ENCODE results near the gene RAB3IL1. TPM values are rescaled to one million over a fixed set of nuclear protein-coding genes. Genes with fewer than 3 reads are reported as not detected.
A peak's percentile ranks its signal among the peaks of the same experiment; 100 is the strongest.

RAB3IL1 gene
- total RNA-seq, 1 donor from 2014 or later = 9.5 TPM

- Histone ChIP-seq H3K36me3 (peaks cover 13% of the 10 kb centered on the region), H3K27me3 (ENCODE audit: low read depth) (peaks cover 6% of the 10 kb centered on the region), H3K4me3 (no peak overlapping the region), H3K27ac (replicated peaks) (no peak overlapping the region), H3K4me1 (peaks cover 54% of the 10 kb centered on the region), H3K9me3 (replicated peaks) (no peaks in the 10 kb centered on the region)
- DNase-seq = no peak
- TF ChIP-seq, protein P1, sequence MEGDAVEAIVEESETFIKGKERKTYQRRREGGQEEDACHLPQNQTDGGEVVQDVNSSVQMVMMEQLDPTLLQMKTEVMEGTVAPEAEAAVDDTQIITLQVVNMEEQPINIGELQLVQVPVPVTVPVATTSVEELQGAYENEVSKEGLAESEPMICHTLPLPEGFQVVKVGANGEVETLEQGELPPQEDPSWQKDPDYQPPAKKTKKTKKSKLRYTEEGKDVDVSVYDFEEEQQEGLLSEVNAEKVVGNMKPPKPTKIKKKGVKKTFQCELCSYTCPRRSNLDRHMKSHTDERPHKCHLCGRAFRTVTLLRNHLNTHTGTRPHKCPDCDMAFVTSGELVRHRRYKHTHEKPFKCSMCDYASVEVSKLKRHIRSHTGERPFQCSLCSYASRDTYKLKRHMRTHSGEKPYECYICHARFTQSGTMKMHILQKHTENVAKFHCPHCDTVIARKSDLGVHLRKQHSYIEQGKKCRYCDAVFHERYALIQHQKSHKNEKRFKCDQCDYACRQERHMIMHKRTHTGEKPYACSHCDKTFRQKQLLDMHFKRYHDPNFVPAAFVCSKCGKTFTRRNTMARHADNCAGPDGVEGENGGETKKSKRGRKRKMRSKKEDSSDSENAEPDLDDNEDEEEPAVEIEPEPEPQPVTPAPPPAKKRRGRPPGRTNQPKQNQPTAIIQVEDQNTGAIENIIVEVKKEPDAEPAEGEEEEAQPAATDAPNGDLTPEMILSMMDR (IDR thresholded peaks at IDR 0.05; ENCODE audit: borderline replicate concordance) = no peak
- intact Hi-C loops (cut with micrococcal nuclease) = no loop called here
These were observed 41.7 kb upstream of the RAB3IL1 start for GRCh38 chr11:61959114-61959513.

GRCh38 chr11:61958590-61958989, 41.2 kb upstream of the RAB3IL1 start:
- peaks cover 8% of the 10 kb centered on the region for H3K36me3 ChIP-seq
- no peak overlapping the region for H3K27ac ChIP-seq (replicated peaks)
- no peak for DNase-seq
- no peaks in the 10 kb centered on the region for H3K9me3 ChIP-seq (replicated peaks)
- intact Hi-C loops (cut with micrococcal nuclease) = no loop called here
- H3K4me1 ChIP-seq = peaks cover 49% of the 10 kb centered on the region
- no peak overlapping the region for H3K4me3 ChIP-seq
- peaks cover 6% of the 10 kb centered on the region for H3K27me3 ChIP-seq (ENCODE audit: low read depth)
- TF ChIP-seq, protein P1 (IDR thresholded peaks at IDR 0.05; ENCODE audit: borderline replicate concordance) = no peak

DNA sequence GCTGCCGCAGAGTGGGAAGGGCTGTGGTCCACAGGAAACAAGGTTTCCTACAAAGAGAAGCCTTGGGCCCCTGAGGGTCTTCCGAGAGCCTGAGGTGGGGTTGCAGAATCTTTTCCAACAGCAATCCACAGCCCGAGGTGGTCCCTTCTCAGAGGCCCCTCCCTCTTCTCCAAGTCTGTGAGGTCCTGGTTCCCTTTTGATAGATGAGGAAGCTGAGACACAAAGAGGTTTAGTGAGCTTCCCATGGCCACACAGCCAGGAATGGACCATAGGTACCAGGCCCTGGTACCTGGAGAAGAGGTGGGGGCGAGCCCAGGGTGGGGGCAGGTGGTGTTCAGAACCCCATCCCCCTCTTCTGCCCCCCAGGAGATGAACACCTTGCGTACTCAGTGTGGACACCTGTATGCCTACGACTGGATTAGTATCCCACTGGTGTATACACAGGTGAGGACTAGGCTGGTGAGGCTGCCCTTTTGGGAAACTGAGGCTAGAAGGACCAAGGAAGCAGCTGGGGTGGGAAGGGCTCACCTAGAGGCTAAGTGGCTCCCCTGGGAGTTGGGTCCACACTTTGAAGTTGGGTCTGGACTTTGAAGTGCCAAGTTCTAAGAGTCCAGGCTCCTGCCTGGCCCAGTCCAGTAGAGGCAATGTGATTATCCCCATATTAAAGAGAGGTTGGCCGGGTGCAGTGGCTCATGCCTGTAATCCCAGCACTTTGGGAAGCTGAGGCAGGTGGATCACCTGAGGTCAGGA, 39.8 kb upstream of the RAB3IL1 start:
- H3K4me3 ChIP-seq = no peak overlapping the region
- TF ChIP-seq, protein P1 (IDR thresholded peaks at IDR 0.05; ENCODE audit: borderline replicate concordance) = no peak
- DNase-seq = no peak
- H3K9me3 ChIP-seq (replicated peaks) = no peaks in the 10 kb centered on the region
- H3K36me3 ChIP-seq = no peaks in the 10 kb centered on the region
- intact Hi-C loops (cut with micrococcal nuclease) = no loop called here
- no peak overlapping the region for H3K27ac ChIP-seq (replicated peaks)
- H3K4me1 ChIP-seq = peaks cover 35% of the 10 kb centered on the region
- H3K27me3 ChIP-seq (ENCODE audit: low read depth) = peaks cover 6% of the 10 kb centered on the region

DNA sequence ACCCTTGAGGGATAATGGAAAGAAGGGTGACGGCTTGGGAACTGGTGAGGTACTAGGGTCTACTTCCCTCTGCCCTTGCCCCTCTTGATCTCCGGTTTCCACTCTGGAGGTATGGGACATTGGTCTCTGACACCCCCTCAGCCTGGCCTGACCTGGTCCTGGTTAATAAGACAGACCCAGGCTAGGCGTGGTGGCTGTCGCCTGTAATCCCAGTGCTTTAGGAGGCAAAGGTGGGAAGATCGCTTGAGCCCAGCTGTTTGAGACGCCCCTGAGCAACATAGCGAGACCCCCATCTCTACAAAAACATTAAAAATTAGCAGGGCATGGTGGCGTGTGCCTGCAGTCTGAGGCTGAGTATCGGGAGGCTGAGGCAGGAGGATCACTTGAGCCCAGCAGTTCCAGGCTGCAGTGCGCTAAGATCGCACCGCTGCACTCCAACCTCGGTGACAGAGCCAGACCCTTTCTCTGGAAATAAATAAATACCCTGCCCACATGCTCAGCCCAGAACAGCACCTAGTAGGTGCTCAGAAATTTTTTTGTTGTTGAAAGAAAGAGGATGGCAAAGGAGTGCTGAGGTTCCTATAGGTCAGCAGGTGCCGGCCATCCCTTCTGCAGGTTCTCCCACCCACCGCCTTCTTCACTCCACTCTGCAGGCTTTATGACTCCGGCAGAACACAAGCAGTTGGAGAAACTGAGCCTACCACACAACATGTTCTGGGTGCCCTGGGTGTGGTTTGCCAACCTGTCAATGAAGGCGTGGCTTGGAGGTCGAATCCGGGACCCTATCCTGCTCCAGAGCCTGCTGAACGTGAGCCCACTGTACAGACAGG, 39.0 kb upstream of the RAB3IL1 start:
- H3K27me3 ChIP-seq (ENCODE audit: low read depth) = peaks cover 6% of the 10 kb centered on the region
- H3K4me1 ChIP-seq = peaks cover 27% of the 10 kb centered on the region
- no peaks in the 10 kb centered on the region for H3K9me3 ChIP-seq (replicated peaks)
- H3K36me3 ChIP-seq = no peaks in the 10 kb centered on the region
- DNase-seq = no peak
- intact Hi-C loops (cut with micrococcal nuclease) = no loop called here
- peak overlapping the region; percentile 84 for H3K27ac ChIP-seq (replicated peaks)
- TF ChIP-seq, protein P1 (IDR thresholded peaks at IDR 0.05; ENCODE audit: borderline replicate concordance) = no peak
- peak overlapping the region; percentile 63 for H3K4me3 ChIP-seq

- TF ChIP-seq, protein P1 (IDR thresholded peaks at IDR 0.05; ENCODE audit: borderline replicate concordance) = no peak
- Histone ChIP-seq H3K4me1 (peaks cover 19% of the 10 kb centered on the region), H3K9me3 (replicated peaks) (no peaks in the 10 kb centered on the region), H3K4me3 (peak overlapping the region; percentile 63), H3K27ac (replicated peaks) (peak overlapping the region; percentile 84), H3K36me3 (no peaks in the 10 kb centered on the region), H3K27me3 (ENCODE audit: low read depth) (peaks cover 6% of the 10 kb centered on the region)
- intact Hi-C loops (cut with micrococcal nuclease) = no loop called here
- no peak for DNase-seq
These were observed 38.2 kb upstream of the RAB3IL1 start for GRCh38 chr11:61955422-61956135.

Data from left ventricle myocardium inferior (tissue), 1 donor.